ENCODE results near the gene CFDP1.

CFDP1 gene

GRCh38 chr16:75371171-75371570, 62.1 kb downstream of the CFDP1 start:
- Histone ChIP-seq H3K9ac (ENCODE audit: low read length) (no peak overlapping the region), H3F3A (ENCODE audit: insufficient read depth, low read length) (no peaks in the 10 kb centered on the region), H3K9me3 (ENCODE audit: low read length) (no peaks in the 10 kb centered on the region), H3K27me3 (ENCODE audit: insufficient read depth, low read length) (no peaks in the 10 kb centered on the region), H3K79me2 (ENCODE audit: insufficient read depth, low read length) (no peaks in the 10 kb centered on the region), H3K27ac (ENCODE audit: low read depth, low read length, poor library complexity, severe bottlenecking) (no peak overlapping the region), H3K4me2 (ENCODE audit: low read length) (no peak overlapping the region), H2AFZ (ENCODE audit: low read length) (no peak overlapping the region), H3K9me2 (ENCODE audit: low read depth, low read length) (no peaks in the 10 kb centered on the region), H4K20me1 (ENCODE audit: insufficient read depth, low read length) (no peaks in the 10 kb centered on the region), H3K4me1 (ENCODE audit: insufficient read depth, low read length, severe bottlenecking) (peaks cover 5% of the 10 kb centered on the region), H3K36me3 (ENCODE audit: insufficient read depth, low read length) (peaks cover 3% of the 10 kb centered on the region; the same call in 1 of the 2 replicates), H3K4me3 (ENCODE audit: low read depth, low read length, poor library complexity, severe bottlenecking) (no peak overlapping the region)
- no peak for TF ChIP-seq CTCF (IDR thresholded peaks at IDR 0.05; ENCODE audit: low read length)
- TF ChIP-seq EZH2 (IDR thresholded peaks at IDR 0.05; ENCODE audit: borderline replicate concordance, low read length): no peak

GRCh38 chr16:75364286-75364791, 69.0 kb downstream of the CFDP1 start:
- no peaks in the 10 kb centered on the region for H3K9me3 ChIP-seq (ENCODE audit: low read length)
- no peaks in the 10 kb centered on the region for H4K20me1 ChIP-seq (ENCODE audit: insufficient read depth, low read length)
- no peak overlapping the region for H3K4me2 ChIP-seq (ENCODE audit: low read length)
- no peak overlapping the region for H2AFZ ChIP-seq (ENCODE audit: low read length)
- H3K27me3 ChIP-seq (ENCODE audit: insufficient read depth, low read length): no peaks in the 10 kb centered on the region
- H3K27ac ChIP-seq (ENCODE audit: low read depth, low read length, poor library complexity, severe bottlenecking): no peak overlapping the region
- TF ChIP-seq EZH2 (IDR thresholded peaks at IDR 0.05; ENCODE audit: borderline replicate concordance, low read length) (no peak), CTCF (IDR thresholded peaks at IDR 0.05; ENCODE audit: low read length) (no peak)
- H3K36me3 ChIP-seq (ENCODE audit: insufficient read depth, low read length): no peaks in the 10 kb centered on the region
- no peaks in the 10 kb centered on the region for H3K9me2 ChIP-seq (ENCODE audit: low read depth, low read length)
- no peak overlapping the region for H3K4me3 ChIP-seq (ENCODE audit: low read depth, low read length, poor library complexity, severe bottlenecking)
- no peaks in the 10 kb centered on the region for H3F3A ChIP-seq (ENCODE audit: insufficient read depth, low read length)
- H3K4me1 ChIP-seq (ENCODE audit: insufficient read depth, low read length, severe bottlenecking): no peaks in the 10 kb centered on the region
- no peak overlapping the region for H3K9ac ChIP-seq (ENCODE audit: low read length)
- no peaks in the 10 kb centered on the region for H3K79me2 ChIP-seq (ENCODE audit: insufficient read depth, low read length)

GRCh38 chr16:75362846-75363245, 70.5 kb downstream of the CFDP1 start:
- no peaks in the 10 kb centered on the region for H3K9me2 ChIP-seq (ENCODE audit: low read depth, low read length)
- H3K27ac ChIP-seq (ENCODE audit: low read depth, low read length, poor library complexity, severe bottlenecking): no peak overlapping the region
- H3K9me3 ChIP-seq (ENCODE audit: low read length): no peaks in the 10 kb centered on the region
- H4K20me1 ChIP-seq (ENCODE audit: insufficient read depth, low read length): no peaks in the 10 kb centered on the region
- no peaks in the 10 kb centered on the region for H3K79me2 ChIP-seq (ENCODE audit: insufficient read depth, low read length)
- no peak overlapping the region for H2AFZ ChIP-seq (ENCODE audit: low read length)
- no peak overlapping the region for H3K4me3 ChIP-seq (ENCODE audit: low read depth, low read length, poor library complexity, severe bottlenecking)
- TF ChIP-seq EZH2 (IDR thresholded peaks at IDR 0.05; ENCODE audit: borderline replicate concordance, low read length) (no peak), CTCF (IDR thresholded peaks at IDR 0.05; ENCODE audit: low read length) (no peak)
- H3K4me1 ChIP-seq (ENCODE audit: insufficient read depth, low read length, severe bottlenecking): no peaks in the 10 kb centered on the region
- H3K36me3 ChIP-seq (ENCODE audit: insufficient read depth, low read length): no peaks in the 10 kb centered on the region
- no peaks in the 10 kb centered on the region; the same call in 1 of the 2 replicates for H3F3A ChIP-seq (ENCODE audit: insufficient read depth, low read length)
- no peak overlapping the region for H3K9ac ChIP-seq (ENCODE audit: low read length)
- H3K27me3 ChIP-seq (ENCODE audit: insufficient read depth, low read length): no peaks in the 10 kb centered on the region
- H3K4me2 ChIP-seq (ENCODE audit: low read length): no peak overlapping the region

Data from OCI-LY1 (cell line).